Upper lobe of right lung (tissue), 1 donor: ENCODE results near the gene ERMARD. TPM values are rescaled to one million over a fixed set of nuclear protein-coding genes. Genes with fewer than 3 reads are reported as not detected.

Experiments
- ATAC-seq: fragments of 200-7000 bp; cut with Tn5 transposase; one replicate; pipeline ENCODE4 v1.9.1; 2020; ENCODE audit warnings: mild to moderate bottlenecking, moderate library complexity
- DNase-seq: peaks from one replicate; pipeline ENCODE4 v3.0.0-alpha.2; 2020
- H3K27ac ChIP-seq: fragments of 200-600 bp; one replicate; pipeline ENCODE4 v1.8.0; 2022
- H3K27me3 ChIP-seq: fragments of 200-600 bp; one replicate; pipeline ENCODE4 v1.8.0; 2022; ENCODE audit warnings: mild to moderate bottlenecking
- H3K36me3 ChIP-seq: fragments of 200-600 bp; one replicate; pipeline ENCODE4 v1.8.0; 2022
- H3K4me1 ChIP-seq: fragments of 200-600 bp; one replicate; pipeline ENCODE4 v1.8.0; 2022
- H3K4me3 ChIP-seq: fragments of 200-600 bp; one replicate; pipeline ENCODE4 v1.8.0; 2022; ENCODE audit warnings: mild to moderate bottlenecking
- H3K9me3 ChIP-seq: fragments of 200-600 bp; one replicate; pipeline ENCODE4 v1.8.0; 2022
- intact Hi-C: fragments of 100-400 bp; cut with DNase I; formaldehyde crosslinking; loops from one replicate; pipeline ENCODE4 v1.11.0; 2022
- total RNA-seq: library from RNA; stranded (reverse); fragmentation: NEBNext Ultra II Directional; extraction: Animal tissue kit (Norgen Biotek cat#: 25700); gene quantifications from one replicate; pipeline ENCODE4 v1.2.1, GENCODE V29; 2021
- TF ChIP-seq, protein P1 (sequence below): fragments of 200-600 bp; IDR thresholded peaks from one replicate; pipeline ENCODE4 v1.8.0; 2022; ENCODE audit warnings: antibody characterized with exemption
- donor health status: DM: no; HTN: yes; CAD: no; lungs with severe emphysema.

ERMARD gene
- total RNA-seq, 1 donor from 2014 or later: 25.6 TPM

DNA sequence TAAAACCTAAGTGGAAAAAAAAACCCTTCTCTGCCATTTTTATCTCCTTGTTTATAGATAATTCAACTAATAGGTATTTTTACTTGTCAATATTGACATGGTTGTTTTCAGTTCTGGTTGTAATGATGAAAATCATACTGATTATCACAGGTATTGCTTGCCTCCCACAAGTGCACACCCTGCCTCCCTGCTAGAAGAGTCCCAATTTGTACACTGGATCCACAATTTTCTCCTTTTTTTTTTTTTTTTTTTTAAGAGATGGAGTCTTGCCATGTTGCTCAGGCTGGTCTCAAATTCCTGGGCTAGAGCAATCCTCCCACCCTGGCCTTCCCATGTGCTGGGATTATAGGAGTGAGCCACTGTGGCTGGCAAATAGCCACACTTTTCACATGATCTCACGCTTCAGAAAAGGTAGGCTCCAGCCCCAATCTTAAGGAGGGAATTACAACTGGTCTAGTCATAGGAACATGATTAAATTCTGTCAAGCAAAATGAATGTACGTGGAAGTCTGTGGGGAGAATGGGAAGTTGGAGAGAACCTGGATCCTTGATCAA lies 12.4 kb upstream of the ERMARD start:
- no peak overlapping the region for H3K4me3 ChIP-seq
- no peak for DNase-seq

DNA sequence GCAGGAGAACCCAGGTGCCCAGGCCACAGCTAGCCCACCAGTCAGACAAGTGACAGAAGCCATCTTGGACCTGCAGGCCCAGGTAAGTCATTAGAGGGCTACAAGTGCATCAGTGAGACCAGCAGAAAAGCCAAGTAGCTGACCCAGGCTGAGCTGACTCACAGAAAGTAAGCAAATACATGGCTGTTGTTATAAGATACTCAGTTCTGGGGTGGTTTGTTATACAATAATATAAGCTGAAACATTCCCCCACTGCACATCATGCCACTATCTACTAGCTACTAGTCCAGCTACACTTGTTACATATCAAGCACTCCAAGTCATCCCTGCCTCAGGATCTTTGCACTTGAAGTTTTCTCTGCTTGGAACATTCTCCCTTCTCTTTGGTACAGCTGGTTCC lies 10.1 kb upstream of the ERMARD start:
- Histone ChIP-seq H3K36me3 (no peaks in the 10 kb centered on the region), H3K4me1 (no peaks in the 10 kb centered on the region), H3K27ac (no peak overlapping the region), H3K9me3 (no peaks in the 10 kb centered on the region), H3K27me3 (no peaks in the 10 kb centered on the region), H3K4me3 (no peak overlapping the region)
- ATAC-seq (no peak), DNase-seq (no peak)
- intact Hi-C loops: no loop called here
- TF ChIP-seq, protein P1, sequence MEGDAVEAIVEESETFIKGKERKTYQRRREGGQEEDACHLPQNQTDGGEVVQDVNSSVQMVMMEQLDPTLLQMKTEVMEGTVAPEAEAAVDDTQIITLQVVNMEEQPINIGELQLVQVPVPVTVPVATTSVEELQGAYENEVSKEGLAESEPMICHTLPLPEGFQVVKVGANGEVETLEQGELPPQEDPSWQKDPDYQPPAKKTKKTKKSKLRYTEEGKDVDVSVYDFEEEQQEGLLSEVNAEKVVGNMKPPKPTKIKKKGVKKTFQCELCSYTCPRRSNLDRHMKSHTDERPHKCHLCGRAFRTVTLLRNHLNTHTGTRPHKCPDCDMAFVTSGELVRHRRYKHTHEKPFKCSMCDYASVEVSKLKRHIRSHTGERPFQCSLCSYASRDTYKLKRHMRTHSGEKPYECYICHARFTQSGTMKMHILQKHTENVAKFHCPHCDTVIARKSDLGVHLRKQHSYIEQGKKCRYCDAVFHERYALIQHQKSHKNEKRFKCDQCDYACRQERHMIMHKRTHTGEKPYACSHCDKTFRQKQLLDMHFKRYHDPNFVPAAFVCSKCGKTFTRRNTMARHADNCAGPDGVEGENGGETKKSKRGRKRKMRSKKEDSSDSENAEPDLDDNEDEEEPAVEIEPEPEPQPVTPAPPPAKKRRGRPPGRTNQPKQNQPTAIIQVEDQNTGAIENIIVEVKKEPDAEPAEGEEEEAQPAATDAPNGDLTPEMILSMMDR: no peak

More for the DNA sequence above, 12.4 kb upstream of the ERMARD start:
- Histone ChIP-seq H3K9me3 (no peaks in the 10 kb centered on the region), H3K27me3 (no peaks in the 10 kb centered on the region), H3K4me1 (no peaks in the 10 kb centered on the region), H3K27ac (no peak overlapping the region), H3K36me3 (no peaks in the 10 kb centered on the region)
- ATAC-seq: no peak
- intact Hi-C loops: no loop called here
- TF ChIP-seq, protein P1: no peak

DNA sequence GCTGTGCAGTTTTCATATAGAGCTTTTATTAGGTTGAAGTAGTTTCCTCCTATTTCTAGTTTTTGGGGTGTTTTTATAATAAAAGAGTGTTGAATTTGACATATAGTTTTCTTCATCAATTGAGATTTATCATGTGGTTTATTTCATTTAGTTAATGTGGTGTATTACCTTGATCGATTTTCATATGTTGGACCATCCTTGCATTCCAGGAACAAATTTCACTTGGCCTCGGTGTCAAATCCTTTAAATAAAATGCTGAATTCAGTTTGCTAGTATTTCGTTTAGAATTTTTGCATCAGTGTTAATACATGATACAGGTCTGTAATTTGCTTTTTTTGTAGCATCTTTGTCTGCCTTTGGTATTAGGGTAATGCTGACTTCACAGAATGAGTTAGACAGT lies 6.0 kb upstream of the ERMARD start:
- Histone ChIP-seq H3K9me3 (no peaks in the 10 kb centered on the region), H3K4me1 (peaks cover 6% of the 10 kb centered on the region), H3K4me3 (no peak overlapping the region), H3K27ac (no peak overlapping the region), H3K27me3 (no peaks in the 10 kb centered on the region), H3K36me3 (no peaks in the 10 kb centered on the region)
- intact Hi-C loops: no loop called here
- ATAC-seq (no peak), DNase-seq (no peak)
- TF ChIP-seq, protein P1: no peak

DNA sequence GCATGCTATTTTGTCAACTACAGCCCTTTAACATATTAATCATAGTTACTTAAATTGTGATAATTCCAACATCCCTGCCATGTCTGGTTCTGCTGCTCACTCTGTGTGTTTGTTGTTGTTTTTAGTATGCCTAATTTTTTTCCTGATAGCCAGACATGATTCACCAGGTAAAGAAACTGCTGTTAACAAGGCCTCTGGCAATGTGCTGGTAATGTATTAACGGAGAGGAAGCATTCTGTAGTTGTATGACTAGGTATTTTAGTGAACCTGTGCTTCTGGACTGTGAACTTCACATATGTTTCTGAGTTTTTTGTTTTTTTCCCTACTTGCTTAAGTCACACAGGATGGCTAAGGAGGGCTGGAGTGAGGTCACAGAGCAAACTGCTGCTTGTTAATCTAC lies 4.9 kb upstream of the ERMARD start:
- H3K4me1 ChIP-seq: peaks cover 10% of the 10 kb centered on the region
- H3K27me3 ChIP-seq: no peaks in the 10 kb centered on the region
- intact Hi-C loops: no loop called here
- DNase-seq (no peak), ATAC-seq (no peak)
- no peaks in the 10 kb centered on the region for H3K9me3 ChIP-seq
- H3K4me3 ChIP-seq: no peak overlapping the region
- H3K36me3 ChIP-seq: no peaks in the 10 kb centered on the region
- no peak overlapping the region for H3K27ac ChIP-seq
- TF ChIP-seq, protein P1: no peak

DNA sequence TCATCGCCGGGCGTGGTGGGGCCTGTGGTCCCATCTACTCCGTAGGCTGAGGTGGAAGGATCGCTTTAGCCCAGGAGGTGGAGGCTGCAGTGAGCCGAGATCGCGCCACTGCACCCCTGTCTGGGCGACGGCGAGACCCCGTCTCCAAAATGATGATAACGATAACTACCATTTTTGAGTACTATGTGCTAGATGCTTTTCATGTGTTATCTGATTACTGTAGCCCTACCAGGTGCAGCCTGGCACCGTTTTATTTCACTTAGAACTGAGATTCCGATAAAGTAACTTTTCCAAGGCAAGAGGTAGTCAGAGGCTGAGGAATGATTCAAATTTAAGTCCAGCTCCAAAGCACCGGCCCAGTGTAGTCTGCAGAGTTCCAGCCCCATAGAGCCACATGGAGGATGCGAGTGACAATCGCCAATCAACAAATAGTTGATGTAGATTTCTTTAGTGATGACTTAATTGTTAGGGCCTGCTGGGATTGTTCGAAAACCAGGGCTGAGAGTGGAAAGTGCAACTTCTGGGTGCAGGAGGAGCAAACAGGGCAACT lies 727 bp downstream of the ERMARD start:
- no peaks in the 10 kb centered on the region for H3K27me3 ChIP-seq
- no peaks in the 10 kb centered on the region for H3K9me3 ChIP-seq
- peak overlapping the region; percentile 84 for H3K4me3 ChIP-seq
- intact Hi-C loops: no loop called here
- DNase-seq (no peak), ATAC-seq (no peak)
- TF ChIP-seq, protein P1: no peak
- peak overlapping the region; percentile 98 for H3K27ac ChIP-seq
- H3K4me1 ChIP-seq: peaks cover 20% of the 10 kb centered on the region
- H3K36me3 ChIP-seq: peaks cover 5% of the 10 kb centered on the region

DNA sequence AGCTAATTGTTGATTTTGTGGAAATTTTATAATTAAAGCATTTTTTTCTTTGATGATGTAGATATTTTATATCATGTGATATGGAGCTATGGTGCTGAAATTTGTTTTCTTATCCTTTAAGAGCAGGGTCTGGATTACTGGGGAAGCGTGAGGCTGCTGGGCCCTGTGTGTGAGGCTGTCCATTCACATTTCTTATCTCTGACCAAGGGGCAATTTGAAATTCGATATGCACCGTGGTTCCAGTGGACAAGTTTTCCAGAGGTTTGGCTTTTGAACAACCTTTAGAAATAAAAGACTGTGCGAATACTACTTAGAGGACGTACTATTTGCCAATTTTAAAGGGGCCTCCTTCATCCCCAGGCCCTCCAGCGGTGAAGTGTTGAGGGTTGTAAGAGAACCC lies 3.7 kb downstream of the ERMARD start:
- H3K4me3 ChIP-seq: no peak overlapping the region
- H3K27me3 ChIP-seq: no peaks in the 10 kb centered on the region
- H3K9me3 ChIP-seq: no peaks in the 10 kb centered on the region
- DNase-seq (no peak), ATAC-seq (no peak)
- intact Hi-C loops: no loop called here
- TF ChIP-seq, protein P1: no peak
- H3K36me3 ChIP-seq: peaks cover 35% of the 10 kb centered on the region
- peaks cover 16% of the 10 kb centered on the region for H3K4me1 ChIP-seq
- H3K27ac ChIP-seq: no peak overlapping the region
